SK-N-SH (cell line): ENCODE results near the gene PRKCA. TPM values are rescaled to one million over a fixed set of nuclear protein-coding genes. Genes with fewer than 3 reads are reported as not detected.

ENCODE experiments used
- CTCF ChIA-PET: fragments of 300-600, 350-600 bp; formaldehyde crosslinking; extraction: SDS; loops from one replicate; lab custom pipeline; 2021; lab: Yijun Ruan, JAX
- POLR2A ChIA-PET: fragments of 350-600 bp; sonication (Branson Sonifier 250); formaldehyde crosslinking; extraction: SDS; loops from one replicate; lab custom pipeline; 2020; ENCODE audit warnings: antibody characterized with exemption, inconsistent platforms; lab: Yijun Ruan, JAX
- DNase-seq: peaks from one replicate; pipeline ENCODE4 v3.0.0; 2012
- H2AFZ ChIP-seq: fragments of 200-600 bp; sonication (generic); 2 replicates; pipeline ENCODE4 v1.8.1; 2016; ENCODE audit warnings: antibody characterized with exemption, mild to moderate bottlenecking, low read depth
- H3F3A ChIP-seq: fragments of 200-600 bp; sonication (generic); replicated peaks from 2 replicates; pipeline ENCODE3; 2016; ENCODE audit warnings: antibody characterized with exemption, mild to moderate bottlenecking; ENCODE audit not compliant: insufficient read depth
- H3K27ac ChIP-seq, 2 experiments: fragments of 200-500 bp in 1 of 2; fragments of 200-600 bp in 1 of 2; sonication (Bioruptor generic) in 1 of 2; sonication (generic), shearing (Covaris generic) in 1 of 2; 2 replicates each; pipeline versions ENCODE4 v1.5.1 to v1.6.1; 2014 to 2016; ENCODE audit warnings: low read depth in 2 of 2, inconsistent platforms in 1 of 2, low read length in 1 of 2, mild to moderate bottlenecking in 1 of 2, mixed read lengths in 1 of 2
- H3K27me3 ChIP-seq: fragments of 200-600 bp; sonication (generic), shearing (Covaris generic); 2 replicates; pipeline ENCODE4 v1.6.1; 2016; ENCODE audit warnings: mixed run types; ENCODE audit not compliant: insufficient read depth
- H3K36me3 ChIP-seq, 2 experiments: fragments of 200-500 bp in 1 of 2; fragments of 200-600 bp in 1 of 2; sonication (Bioruptor generic) in 1 of 2; sonication (generic) in 1 of 2; replicated peaks in 1 of 2; 2 replicates each; pipeline versions ENCODE3 to v1.5.1; 2014 to 2016; ENCODE audit warnings: low read length in 1 of 2, mild to moderate bottlenecking in 1 of 2; ENCODE audit not compliant: insufficient read depth in 2 of 2, control insufficient read depth in 1 of 2
- H3K4me1 ChIP-seq, 2 experiments: fragments of 200-500 bp in 1 of 2; fragments of 200-600 bp in 1 of 2; sonication (Bioruptor generic) in 1 of 2; sonication (generic), shearing (Covaris generic) in 1 of 2; 2 replicates each; pipeline versions ENCODE4 v1.5.1 to v1.6.1; 2014 to 2016; ENCODE audit warnings: low read depth in 1 of 2, low read length in 1 of 2, mixed run types in 1 of 2; ENCODE audit not compliant: insufficient read depth in 2 of 2, control insufficient read depth in 1 of 2
- H3K4me2 ChIP-seq: fragments of 200-600 bp; sonication (generic), shearing (Covaris generic); 2 replicates; pipeline ENCODE4 v1.6.1; 2017; ENCODE audit warnings: mixed run types
- H3K4me3 ChIP-seq, 2 experiments: fragments of 200-500 bp in 1 of 2; fragments of 200-600 bp in 1 of 2; sonication (Bioruptor generic) in 1 of 2; sonication (generic), shearing (Covaris generic) in 1 of 2; 2 replicates each; pipeline versions ENCODE4 v1.5.1 to v1.8.1; 2014 to 2016; ENCODE audit warnings: low read depth in 2 of 2, inconsistent platforms in 1 of 2, low read length in 1 of 2, mild to moderate bottlenecking in 1 of 2, mixed read lengths in 1 of 2, moderate library complexity in 1 of 2
- H3K79me2 ChIP-seq: fragments of 200-600 bp; sonication (generic); 2 replicates; pipeline ENCODE4 v1.8.1; 2017; ENCODE audit warnings: mild to moderate bottlenecking; ENCODE audit not compliant: insufficient read depth
- H3K9ac ChIP-seq: fragments of 200-600 bp; sonication (generic); 2 replicates; pipeline ENCODE4 v1.6.1; 2017; ENCODE audit warnings: mixed run types
- H3K9me2 ChIP-seq: fragments of 200-600 bp; sonication (generic); 2 replicates; pipeline ENCODE4 v1.6.1; 2017; ENCODE audit warnings: mixed run types
- H3K9me3 ChIP-seq: fragments of 200-600 bp; sonication (generic); 2 replicates; pipeline ENCODE4 v1.6.1; 2017; ENCODE audit warnings: mixed run types, mild to moderate bottlenecking, moderate library complexity
- H4K20me1 ChIP-seq: fragments of 200-600 bp; sonication (generic); 2 replicates; pipeline ENCODE4 v1.6.1; 2017; ENCODE audit warnings: mild to moderate bottlenecking, mixed run types; ENCODE audit not compliant: insufficient read depth
- CHD2 ChIP-seq: fragments of 150-350 bp; IDR thresholded peaks from 2 replicates; pipeline ENCODE4 v1.6.1; 2018; ENCODE audit warnings: low read length; ENCODE audit not compliant: partially characterized antibody
- ELF1 ChIP-seq: IDR thresholded peaks from 2 replicates; pipeline ENCODE4 v1.4.0; 2012
- EP300 ChIP-seq, 2 experiments: IDR thresholded peaks; 2 replicates each; pipeline versions ENCODE4 v1.4.0 to v1.6.1; 2012; ENCODE audit warnings: borderline replicate concordance in 1 of 2, low read depth in 1 of 2, low read length in 1 of 2
- FOSL2 ChIP-seq: IDR thresholded peaks from 2 replicates; pipeline ENCODE4 v1.4.0; 2012; ENCODE audit warnings: low read depth, mild to moderate bottlenecking, moderate library complexity, borderline replicate concordance
- GABPA ChIP-seq: IDR thresholded peaks from 2 replicates; pipeline ENCODE4 v1.4.0; 2012; ENCODE audit warnings: low read depth, mild to moderate bottlenecking
- GATA2 ChIP-seq: sonication (generic); formaldehyde crosslinking; IDR thresholded peaks from 2 replicates; pipeline ENCODE4 v1.5.0; 2020; ENCODE audit warnings: mild to moderate bottlenecking, missing genetic modification reagents
- JUND ChIP-seq: IDR thresholded peaks from 2 replicates; pipeline ENCODE4 v1.4.0; 2012
- MEF2A ChIP-seq: IDR thresholded peaks from 2 replicates; pipeline ENCODE4 v1.4.0; 2012; ENCODE audit warnings: low read depth, borderline replicate concordance
- MXI1 ChIP-seq: IDR thresholded peaks from 2 replicates; pipeline ENCODE4 v1.6.1; 2012; ENCODE audit warnings: mild to moderate bottlenecking, low read depth, low read length, improper control_type of control experiment
- NRF1 ChIP-seq: IDR thresholded peaks from 2 replicates; pipeline ENCODE4 v1.6.1; 2012; ENCODE audit warnings: low read depth, mild to moderate bottlenecking, low read length
- POLR2AphosphoS5 ChIP-seq: IDR thresholded peaks from 2 replicates; pipeline ENCODE4 v1.6.1; 2012; ENCODE audit warnings: low read depth, low read length
- RCOR1 ChIP-seq: fragments of 150-350 bp; IDR thresholded peaks from 2 replicates; pipeline ENCODE4 v1.6.1; 2017; ENCODE audit warnings: antibody characterized with exemption, low read length
- RXRA ChIP-seq: IDR thresholded peaks from 2 replicates; pipeline ENCODE4 v1.4.0; 2012; ENCODE audit warnings: low read depth, mild to moderate bottlenecking, borderline replicate concordance
- SMC3 ChIP-seq: IDR thresholded peaks from 2 replicates; pipeline ENCODE4 v1.6.1; 2012; ENCODE audit warnings: low read depth, low read length, improper control_type of control experiment
- YY1 ChIP-seq: IDR thresholded peaks from 2 replicates; pipeline ENCODE4 v1.4.0; 2012; ENCODE audit warnings: low read depth, mild to moderate bottlenecking
- WGBS: methylation state at CpG from one replicate; pipeline ENCODE4 v1.1.6; 2017; ENCODE audit warnings: low lambda C conversion rate; 5-methylcytosine and 5-hydroxymethylcytosine counted together
- polyA plus RNA-seq, 3 experiments: library from polyadenylated mRNA; depleted of rRNA; stranded (reverse); fragments of >200 nt; gene quantifications; 2 replicates each; pipeline ENCODE4 v1.2.3, GENCODE V29; 2012
- TF ChIP-seq, protein P1 (sequence below): IDR thresholded peaks from 2 replicates; pipeline ENCODE4; 2012
- TF ChIP-seq, protein P2 (sequence below): fragments of 150-350 bp; IDR thresholded peaks from 2 replicates; pipeline ENCODE4 v1.6.1; 2017; ENCODE audit warnings: antibody characterized with exemption, low read length, low read depth, borderline replicate concordance
- TF ChIP-seq, protein P3 (sequence below): fragments of 200-600 bp; sonication (generic); IDR thresholded peaks from 2 replicates; pipeline ENCODE4 v1.6.1; 2017; ENCODE audit warnings: antibody characterized with exemption, mild to moderate bottlenecking, moderate library complexity
- TF ChIP-seq, protein P4 (sequence below): IDR thresholded peaks from 2 replicates; pipeline ENCODE4 v1.4.0; 2012; ENCODE audit warnings: low read depth, borderline replicate concordance

PRKCA gene
- polyA plus RNA-seq, 1 of the 3 experiments (the other 2 are of a cell fraction), result 108 TPM

DNA sequence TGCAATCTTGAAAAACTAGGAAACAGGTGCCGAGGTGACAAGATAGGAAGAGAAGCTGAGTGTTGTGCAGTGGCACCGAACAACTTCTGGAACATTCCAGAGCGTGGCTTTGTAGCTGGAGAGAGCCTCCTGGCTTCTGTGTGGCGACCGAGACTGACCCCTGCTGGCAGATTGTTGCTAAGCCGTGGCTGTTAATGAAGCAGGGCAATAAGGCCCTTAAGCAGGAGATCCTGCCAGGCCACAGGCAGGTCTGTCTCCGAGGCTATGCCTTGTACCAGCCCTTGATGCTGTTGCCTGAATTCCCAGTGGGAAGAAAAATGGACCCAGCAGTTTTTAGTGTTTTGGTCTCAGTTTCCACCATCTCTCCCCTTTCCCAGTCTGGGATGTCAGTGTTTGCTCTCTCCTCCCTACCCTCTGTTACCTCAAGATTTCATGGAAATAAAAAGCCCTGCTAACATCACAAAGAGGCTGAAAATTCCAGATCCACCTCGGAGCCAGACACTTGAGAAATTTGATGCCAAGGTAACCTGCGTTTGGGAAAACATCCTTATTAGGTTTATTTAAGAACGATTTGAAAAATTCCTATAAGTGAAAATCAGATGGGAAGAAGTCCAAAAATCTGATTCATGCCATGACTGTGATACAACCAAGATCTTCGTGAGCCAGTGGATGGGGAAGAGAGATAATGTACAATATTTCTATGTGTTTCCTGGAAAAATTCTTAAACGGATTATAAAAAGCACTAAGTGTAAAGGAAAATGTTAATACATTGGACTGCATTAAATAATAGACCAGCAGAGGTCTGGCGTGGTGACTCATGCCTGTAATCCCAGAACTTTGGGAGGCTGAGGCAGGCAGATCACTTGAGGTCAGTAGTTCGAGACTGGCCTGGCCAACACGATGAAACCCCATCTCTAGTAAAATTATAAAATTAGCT is 265.1 kb downstream of the PRKCA start (continued):
- TF ChIP-seq, protein P1, sequence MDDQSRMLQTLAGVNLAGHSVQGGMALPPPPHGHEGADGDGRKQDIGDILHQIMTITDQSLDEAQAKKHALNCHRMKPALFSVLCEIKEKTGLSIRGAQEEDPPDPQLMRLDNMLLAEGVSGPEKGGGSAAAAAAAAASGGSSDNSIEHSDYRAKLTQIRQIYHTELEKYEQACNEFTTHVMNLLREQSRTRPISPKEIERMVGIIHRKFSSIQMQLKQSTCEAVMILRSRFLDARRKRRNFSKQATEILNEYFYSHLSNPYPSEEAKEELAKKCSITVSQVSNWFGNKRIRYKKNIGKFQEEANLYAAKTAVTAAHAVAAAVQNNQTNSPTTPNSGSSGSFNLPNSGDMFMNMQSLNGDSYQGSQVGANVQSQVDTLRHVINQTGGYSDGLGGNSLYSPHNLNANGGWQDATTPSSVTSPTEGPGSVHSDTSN, result peak; percentile 93
- TF ChIP-seq ELF1 (no peak), RXRA (peak; percentile 94), JUND (peak; percentile 99), NRF1 (no peak), GATA2 (0 out of 2 replicates have a peak, but pooled peaks have one; percentile 22), FOSL2 (peak; percentile 96), MXI1 (no peak), SMC3 (peak; percentile 95)
- TF ChIP-seq, protein P2, sequence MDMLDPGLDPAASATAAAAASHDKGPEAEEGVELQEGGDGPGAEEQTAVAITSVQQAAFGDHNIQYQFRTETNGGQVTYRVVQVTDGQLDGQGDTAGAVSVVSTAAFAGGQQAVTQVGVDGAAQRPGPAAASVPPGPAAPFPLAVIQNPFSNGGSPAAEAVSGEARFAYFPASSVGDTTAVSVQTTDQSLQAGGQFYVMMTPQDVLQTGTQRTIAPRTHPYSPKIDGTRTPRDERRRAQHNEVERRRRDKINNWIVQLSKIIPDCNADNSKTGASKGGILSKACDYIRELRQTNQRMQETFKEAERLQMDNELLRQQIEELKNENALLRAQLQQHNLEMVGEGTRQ, result no peak

DNA sequence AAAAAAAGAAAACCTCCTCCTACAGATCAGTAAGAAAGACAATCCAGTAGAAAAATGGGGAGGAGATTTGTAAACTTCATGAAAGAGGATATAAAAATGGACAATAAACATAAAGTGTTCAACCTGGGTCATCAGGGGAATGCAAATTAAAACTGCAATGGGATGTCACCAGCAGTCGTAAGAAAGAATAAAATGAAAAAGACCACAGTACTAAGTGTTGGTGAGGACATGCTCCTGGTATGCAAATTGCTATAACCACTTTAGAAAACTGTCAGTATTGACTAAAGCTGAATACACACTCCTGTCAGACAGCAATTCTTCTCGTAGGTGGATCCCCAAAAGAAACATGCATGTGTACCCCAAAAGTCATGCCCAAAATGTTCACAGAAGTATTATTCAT is 267.2 kb downstream of the PRKCA start:
- H3F3A ChIP-seq, result peaks cover 24% of the 10 kb centered on the region
- no peak overlapping the region for H2AFZ ChIP-seq
- ChIA-PET CTCF (interaction anchor here (0.8 to 1.1 kb wide), 2 partner anchors 13 to 44 kb away, joined by 3 read pairs; no protein-coding TSS in a partner anchor), POLR2A (no interaction called here)
- H3K79me2 ChIP-seq, result peaks cover 72% of the 10 kb centered on the region
- no peaks in the 10 kb centered on the region; the same call in 1 of the 2 replicates for H4K20me1 ChIP-seq
- no peak overlapping the region for H3K4me2 ChIP-seq
- TF ChIP-seq NRF1 (no peak), GABPA (no peak), ELF1 (no peak), CHD2 (no peak), SMC3 (no peak), EP300 (IDR thresholded peaks at IDR 0.05; ENCODE audit: borderline replicate concordance in 1 of 2, low read depth in 1 of 2, low read length in 1 of 2) (no peak), MEF2A (no peak), FOSL2 (no peak), RCOR1 (no peak), POLR2AphosphoS5 (no peak), YY1 (no peak)
- TF ChIP-seq, protein P3, sequence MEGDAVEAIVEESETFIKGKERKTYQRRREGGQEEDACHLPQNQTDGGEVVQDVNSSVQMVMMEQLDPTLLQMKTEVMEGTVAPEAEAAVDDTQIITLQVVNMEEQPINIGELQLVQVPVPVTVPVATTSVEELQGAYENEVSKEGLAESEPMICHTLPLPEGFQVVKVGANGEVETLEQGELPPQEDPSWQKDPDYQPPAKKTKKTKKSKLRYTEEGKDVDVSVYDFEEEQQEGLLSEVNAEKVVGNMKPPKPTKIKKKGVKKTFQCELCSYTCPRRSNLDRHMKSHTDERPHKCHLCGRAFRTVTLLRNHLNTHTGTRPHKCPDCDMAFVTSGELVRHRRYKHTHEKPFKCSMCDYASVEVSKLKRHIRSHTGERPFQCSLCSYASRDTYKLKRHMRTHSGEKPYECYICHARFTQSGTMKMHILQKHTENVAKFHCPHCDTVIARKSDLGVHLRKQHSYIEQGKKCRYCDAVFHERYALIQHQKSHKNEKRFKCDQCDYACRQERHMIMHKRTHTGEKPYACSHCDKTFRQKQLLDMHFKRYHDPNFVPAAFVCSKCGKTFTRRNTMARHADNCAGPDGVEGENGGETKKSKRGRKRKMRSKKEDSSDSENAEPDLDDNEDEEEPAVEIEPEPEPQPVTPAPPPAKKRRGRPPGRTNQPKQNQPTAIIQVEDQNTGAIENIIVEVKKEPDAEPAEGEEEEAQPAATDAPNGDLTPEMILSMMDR, result no peak
- TF ChIP-seq, protein P1, result no peak
- TF ChIP-seq, protein P4, sequence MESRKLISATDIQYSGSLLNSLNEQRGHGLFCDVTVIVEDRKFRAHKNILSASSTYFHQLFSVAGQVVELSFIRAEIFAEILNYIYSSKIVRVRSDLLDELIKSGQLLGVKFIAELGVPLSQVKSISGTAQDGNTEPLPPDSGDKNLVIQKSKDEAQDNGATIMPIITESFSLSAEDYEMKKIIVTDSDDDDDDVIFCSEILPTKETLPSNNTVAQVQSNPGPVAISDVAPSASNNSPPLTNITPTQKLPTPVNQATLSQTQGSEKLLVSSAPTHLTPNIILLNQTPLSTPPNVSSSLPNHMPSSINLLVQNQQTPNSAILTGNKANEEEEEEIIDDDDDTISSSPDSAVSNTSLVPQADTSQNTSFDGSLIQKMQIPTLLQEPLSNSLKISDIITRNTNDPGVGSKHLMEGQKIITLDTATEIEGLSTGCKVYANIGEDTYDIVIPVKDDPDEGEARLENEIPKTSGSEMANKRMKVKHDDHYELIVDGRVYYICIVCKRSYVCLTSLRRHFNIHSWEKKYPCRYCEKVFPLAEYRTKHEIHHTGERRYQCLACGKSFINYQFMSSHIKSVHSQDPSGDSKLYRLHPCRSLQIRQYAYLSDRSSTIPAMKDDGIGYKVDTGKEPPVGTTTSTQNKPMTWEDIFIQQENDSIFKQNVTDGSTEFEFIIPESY, result no peak
- H3K36me3 ChIP-seq, result peaks cover 0 to 26% of the 10 kb centered on the region in 2 experiments
- no peak for DNase-seq
- 83% methylated on average over 2 of the region's 2 CpGs for WGBS
- peaks cover 22 to 27% of the 10 kb centered on the region in 2 experiments for H3K4me1 ChIP-seq
- H3K9me3 ChIP-seq, result no peaks in the 10 kb centered on the region
- H3K9me2 ChIP-seq, result no peaks in the 10 kb centered on the region
- H3K27me3 ChIP-seq, result no peaks in the 10 kb centered on the region
- no peak overlapping the region for H3K4me3 ChIP-seq
- no peak overlapping the region for H3K27ac ChIP-seq
- no peak overlapping the region for H3K9ac ChIP-seq
